MM.1S (cell line): ENCODE results near the gene RHOC.

Experiments used
- DNase-seq: peaks from one replicate; pipeline ENCODE4 v3.0.0-alpha.2; 2015
- H2AFZ ChIP-seq: fragments of 300-600 bp; sonication (generic); 2 replicates; pipeline ENCODE4 v1.6.0; 2016; ENCODE audit warnings: antibody characterized with exemption, low read length
- H3F3A ChIP-seq: fragments of 300-600 bp; sonication (generic); 2 replicates; pipeline ENCODE4 v1.6.1; 2016; ENCODE audit warnings: mild to moderate bottlenecking, antibody characterized with exemption, low read length, moderate library complexity, mixed read lengths; ENCODE audit not compliant: insufficient read depth
- H3K27ac ChIP-seq: fragments of 300-600 bp; sonication (generic); 2 replicates; pipeline ENCODE4 v1.5.1; 2016; ENCODE audit warnings: mild to moderate bottlenecking, low read length
- H3K27me3 ChIP-seq: fragments of 300-600 bp; sonication (generic); replicated peaks from 2 replicates; pipeline ENCODE4 v1.6.0; 2016; ENCODE audit warnings: low read length; ENCODE audit not compliant: insufficient read depth
- H3K36me3 ChIP-seq: fragments of 300-600 bp; sonication (generic); replicated peaks from 2 replicates; pipeline ENCODE4 v1.6.1; 2016; ENCODE audit warnings: mild to moderate bottlenecking, low read length, mixed read lengths; ENCODE audit not compliant: insufficient read depth
- H3K4me1 ChIP-seq: fragments of 300-600 bp; sonication (generic); 2 replicates; pipeline ENCODE4 v1.6.1; 2016; ENCODE audit warnings: low read length, mixed read lengths
- H3K4me2 ChIP-seq: fragments of 300-600 bp; sonication (generic); 2 replicates; pipeline ENCODE4 v1.6.0; 2016; ENCODE audit warnings: low read depth, low read length
- H3K4me3 ChIP-seq: fragments of 300-600 bp; sonication (generic); 2 replicates; pipeline ENCODE4 v1.5.1; 2016; ENCODE audit warnings: low read length, mixed read lengths
- H3K79me2 ChIP-seq: fragments of 300-600 bp; sonication (generic); 2 replicates; pipeline ENCODE4 v1.6.1; 2016; ENCODE audit warnings: mixed run types, low read length, mixed read lengths
- H3K9ac ChIP-seq: fragments of 300-600 bp; sonication (generic); 2 replicates; pipeline ENCODE4 v1.6.1; 2016; ENCODE audit warnings: low read length, mixed read lengths
- H3K9me2 ChIP-seq: fragments of 300-600 bp; sonication (generic); replicated peaks from 2 replicates; pipeline ENCODE4 v1.6.1; 2016; ENCODE audit warnings: mild to moderate bottlenecking, low read length, mixed read lengths; ENCODE audit not compliant: insufficient read depth
- H3K9me3 ChIP-seq: fragments of 300-600 bp; sonication (generic); replicated peaks from 2 replicates; pipeline ENCODE4 v1.6.1; 2016; ENCODE audit warnings: mild to moderate bottlenecking, low read length, mixed read lengths; ENCODE audit not compliant: insufficient read depth
- H4K20me1 ChIP-seq: fragments of 300-600 bp; sonication (generic); 2 replicates; pipeline ENCODE4 v1.6.1; 2016; ENCODE audit warnings: mild to moderate bottlenecking, low read length, moderate library complexity, mixed read lengths; ENCODE audit not compliant: insufficient read depth
- EZH2 ChIP-seq: fragments of 300-600 bp; sonication (generic); optimal IDR thresholded peaks from 2 replicates; pipeline ENCODE3; 2017; ENCODE audit warnings: low read depth, mild to moderate bottlenecking, antibody characterized with exemption, low read length, mixed read lengths
- EZH2phosphoT487 ChIP-seq: fragments of 300-600 bp; sonication (generic); IDR thresholded peaks from 2 replicates; pipeline ENCODE4 v1.6.1; 2018; ENCODE audit warnings: antibody characterized with exemption, low read length
- TF ChIP-seq, protein P1 (sequence below): fragments of 300-600 bp; sonication (generic); IDR thresholded peaks from 2 replicates; pipeline ENCODE4 v1.5.1; 2016; ENCODE audit warnings: antibody characterized with exemption, low read length, mixed read lengths

RHOC gene

GRCh38 chr1:112672009-112672408 is 34.9 kb downstream of the RHOC start:
- Histone ChIP-seq H4K20me1 (no peaks in the 10 kb centered on the region), H3F3A (peaks cover 13% of the 10 kb centered on the region; the same call in 1 of the 2 replicates), H3K79me2 (no peaks in the 10 kb centered on the region), H3K4me3 (no peak overlapping the region), H3K36me3 (no peaks in the 10 kb centered on the region; the same call in 1 of the 2 replicates), H3K4me1 (no peaks in the 10 kb centered on the region), H3K27ac (no peak overlapping the region), H3K9ac (no peak overlapping the region), H2AFZ (no peak overlapping the region), H3K4me2 (no peak overlapping the region), H3K27me3 (no peaks in the 10 kb centered on the region), H3K9me2 (no peaks in the 10 kb centered on the region), H3K9me3 (no peaks in the 10 kb centered on the region)
- TF ChIP-seq EZH2, result no peak
- TF ChIP-seq EZH2phosphoT487, result no peak
- TF ChIP-seq, protein P1, sequence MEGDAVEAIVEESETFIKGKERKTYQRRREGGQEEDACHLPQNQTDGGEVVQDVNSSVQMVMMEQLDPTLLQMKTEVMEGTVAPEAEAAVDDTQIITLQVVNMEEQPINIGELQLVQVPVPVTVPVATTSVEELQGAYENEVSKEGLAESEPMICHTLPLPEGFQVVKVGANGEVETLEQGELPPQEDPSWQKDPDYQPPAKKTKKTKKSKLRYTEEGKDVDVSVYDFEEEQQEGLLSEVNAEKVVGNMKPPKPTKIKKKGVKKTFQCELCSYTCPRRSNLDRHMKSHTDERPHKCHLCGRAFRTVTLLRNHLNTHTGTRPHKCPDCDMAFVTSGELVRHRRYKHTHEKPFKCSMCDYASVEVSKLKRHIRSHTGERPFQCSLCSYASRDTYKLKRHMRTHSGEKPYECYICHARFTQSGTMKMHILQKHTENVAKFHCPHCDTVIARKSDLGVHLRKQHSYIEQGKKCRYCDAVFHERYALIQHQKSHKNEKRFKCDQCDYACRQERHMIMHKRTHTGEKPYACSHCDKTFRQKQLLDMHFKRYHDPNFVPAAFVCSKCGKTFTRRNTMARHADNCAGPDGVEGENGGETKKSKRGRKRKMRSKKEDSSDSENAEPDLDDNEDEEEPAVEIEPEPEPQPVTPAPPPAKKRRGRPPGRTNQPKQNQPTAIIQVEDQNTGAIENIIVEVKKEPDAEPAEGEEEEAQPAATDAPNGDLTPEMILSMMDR, result no peak
- DNase-seq, result no peak

GRCh38 chr1:112666946-112667345 is 40.0 kb downstream of the RHOC start:
- Histone ChIP-seq H3K9me3 (no peaks in the 10 kb centered on the region), H3K27me3 (no peaks in the 10 kb centered on the region), H4K20me1 (no peaks in the 10 kb centered on the region), H3K4me1 (no peaks in the 10 kb centered on the region), H3K9me2 (no peaks in the 10 kb centered on the region), H3K4me2 (no peak overlapping the region), H3K79me2 (no peaks in the 10 kb centered on the region), H3K9ac (no peak overlapping the region), H3K36me3 (no peaks in the 10 kb centered on the region; the same call in none of the 2 replicates), H3K4me3 (no peak overlapping the region), H2AFZ (no peak overlapping the region), H3F3A (no peaks in the 10 kb centered on the region), H3K27ac (no peak overlapping the region)
- no peak for DNase-seq
- TF ChIP-seq, protein P1, result no peak
- no peak for TF ChIP-seq EZH2

GRCh38 chr1:112665857-112666256 is 41.1 kb downstream of the RHOC start:
- no peak overlapping the region for H3K9ac ChIP-seq
- H3K4me1 ChIP-seq, result no peaks in the 10 kb centered on the region
- no peak overlapping the region for H3K4me3 ChIP-seq
- DNase-seq, result no peak
- H3K9me3 ChIP-seq, result no peaks in the 10 kb centered on the region
- H3K9me2 ChIP-seq, result no peaks in the 10 kb centered on the region
- no peak overlapping the region for H3K4me2 ChIP-seq
- no peaks in the 10 kb centered on the region for H4K20me1 ChIP-seq
- no peaks in the 10 kb centered on the region; the same call in 1 of the 2 replicates for H3K36me3 ChIP-seq
- no peaks in the 10 kb centered on the region for H3F3A ChIP-seq
- no peaks in the 10 kb centered on the region for H3K79me2 ChIP-seq
- TF ChIP-seq EZH2phosphoT487 (no peak), EZH2 (no peak)
- TF ChIP-seq, protein P1, result no peak
- no peak overlapping the region for H2AFZ ChIP-seq
- H3K27ac ChIP-seq, result no peak overlapping the region
- no peaks in the 10 kb centered on the region for H3K27me3 ChIP-seq
